H1 (cell line): ENCODE data around the gene UPB1. TPM values are rescaled to one million over a fixed set of nuclear protein-coding genes. Genes with fewer than 3 reads are reported as not detected.

Source experiments
- EGR1 ChIP-seq: IDR thresholded peaks from 2 replicates; pipeline ENCODE4 v1.6.1; 2011; ENCODE audit warnings: low read depth, low read length, borderline replicate concordance
- SAP30 ChIP-seq: fragments of 300-600 bp; sonication (generic); IDR thresholded peaks from 2 replicates; pipeline ENCODE4 v1.7.1; 2012; ENCODE audit warnings: low read length, moderate library complexity, mild to moderate bottlenecking, inconsistent platforms; ENCODE audit not compliant: insufficient read depth, insufficient replicate concordance
- SIRT6 ChIP-seq: IDR thresholded peaks from one replicate; pipeline ENCODE4 v1.7.1; 2012; ENCODE audit warnings: low read length, inconsistent platforms
- TAF1 ChIP-seq: IDR thresholded peaks from 2 replicates; pipeline ENCODE4 v1.6.1; 2011; ENCODE audit warnings: mild to moderate bottlenecking, low read depth, low read length
- TCF12 ChIP-seq: IDR thresholded peaks from 2 replicates; pipeline ENCODE4 v1.6.1; 2011; ENCODE audit warnings: low read depth, mild to moderate bottlenecking, low read length
- polyA plus RNA-seq, 7 experiments: library from polyadenylated mRNA; depleted of rRNA in 3 of 7; stranded (reverse) in 5 of 7; unstranded in 2 of 7; fragments of >200 nt in 5 of 7; fragments of 200-250 nt in 2 of 7; gene quantifications; 1 replicate in 5 of 7; 2 replicates in 1 of 7; 4 replicates in 1 of 7; pipeline versions ENCODE4 v1.2.1 to v1.2.3, GENCODE V29; 2011 to 2013; ENCODE audit warnings: missing spikeins in 2 of 7, mixed read lengths in 2 of 7
- total RNA-seq: library from RNA; stranded (reverse); fragmentation: NEBNext Ultra II Directional; extraction: Animal tissue kit (Norgen Biotek cat#: 25700); gene quantifications from 2 replicates; pipeline ENCODE4 v1.2.1, GENCODE V29; 2021

Gene UPB1
- total and polyA plus RNA-seq, 2 of the 8 experiments (the other 6 are each of a cell fraction or from before 2014, with no cell fraction given) = 0.09 TPM; not detected in 1

GRCh38 chr22:24517446-24517845 lies 22.3 kb downstream of the UPB1 start (continued):
- TF ChIP-seq TAF1 (no peak), SAP30 (no peak), EGR1 (no peak), TCF12 (no peak), SIRT6 (no peak)
